PC-9 (cell line): ENCODE data around the gene NRG3.

Experiments used
- EZH2 ChIP-seq: fragments of 200-600 bp; sonication (generic); IDR thresholded peaks from 2 replicates; pipeline ENCODE4 v1.8.0; 2017; ENCODE audit warnings: antibody characterized with exemption, low read depth
- TF ChIP-seq, protein P1 (sequence below): fragments of 200-600 bp; sonication (generic); conservative IDR thresholded peaks from 2 replicates; pipeline ENCODE4 v1.6.1; 2017; ENCODE audit warnings: mixed run types, antibody characterized with exemption, mild to moderate bottlenecking, moderate library complexity

GRCh38 chr10:82068501-82068900 lies 193.5 kb downstream of the NRG3 start:
- TF ChIP-seq, protein P1, sequence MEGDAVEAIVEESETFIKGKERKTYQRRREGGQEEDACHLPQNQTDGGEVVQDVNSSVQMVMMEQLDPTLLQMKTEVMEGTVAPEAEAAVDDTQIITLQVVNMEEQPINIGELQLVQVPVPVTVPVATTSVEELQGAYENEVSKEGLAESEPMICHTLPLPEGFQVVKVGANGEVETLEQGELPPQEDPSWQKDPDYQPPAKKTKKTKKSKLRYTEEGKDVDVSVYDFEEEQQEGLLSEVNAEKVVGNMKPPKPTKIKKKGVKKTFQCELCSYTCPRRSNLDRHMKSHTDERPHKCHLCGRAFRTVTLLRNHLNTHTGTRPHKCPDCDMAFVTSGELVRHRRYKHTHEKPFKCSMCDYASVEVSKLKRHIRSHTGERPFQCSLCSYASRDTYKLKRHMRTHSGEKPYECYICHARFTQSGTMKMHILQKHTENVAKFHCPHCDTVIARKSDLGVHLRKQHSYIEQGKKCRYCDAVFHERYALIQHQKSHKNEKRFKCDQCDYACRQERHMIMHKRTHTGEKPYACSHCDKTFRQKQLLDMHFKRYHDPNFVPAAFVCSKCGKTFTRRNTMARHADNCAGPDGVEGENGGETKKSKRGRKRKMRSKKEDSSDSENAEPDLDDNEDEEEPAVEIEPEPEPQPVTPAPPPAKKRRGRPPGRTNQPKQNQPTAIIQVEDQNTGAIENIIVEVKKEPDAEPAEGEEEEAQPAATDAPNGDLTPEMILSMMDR = no peak
- TF ChIP-seq EZH2 = no peak
